ENCODE measurements around the gene CLDN2.

Gene CLDN2

GRCh38 chrX:106932492-106932923 is 12.3 kb downstream of the CLDN2 start:
- no peak for TF ChIP-seq CTCF (IDR thresholded peaks at IDR 0.05; ENCODE audit: insufficient read depth, low read depth, low read length, missing control alignments)
- no peak overlapping the region for H3K4me3 ChIP-seq (ENCODE audit: low read length)
- DNase-seq (ENCODE audit: low read depth), result no peak

GRCh38 chrX:106932960-106933537 is 12.8 kb downstream of the CLDN2 start:
- no peak for DNase-seq (ENCODE audit: low read depth)
- no peak overlapping the region for H3K4me3 ChIP-seq (ENCODE audit: low read length)
- no peak for TF ChIP-seq CTCF (IDR thresholded peaks at IDR 0.05; ENCODE audit: insufficient read depth, low read depth, low read length, missing control alignments)

GRCh38 chrX:106933538-106933961 is 13.3 kb downstream of the CLDN2 start:
- DNase-seq (ENCODE audit: low read depth), result no peak
- TF ChIP-seq CTCF (IDR thresholded peaks at IDR 0.05; ENCODE audit: insufficient read depth, low read depth, low read length, missing control alignments), result no peak
- no peak overlapping the region for H3K4me3 ChIP-seq (ENCODE audit: low read length)

- no peak for DNase-seq (ENCODE audit: low read depth)
- no peak for TF ChIP-seq CTCF (IDR thresholded peaks at IDR 0.05; ENCODE audit: insufficient read depth, low read depth, low read length, missing control alignments)
- H3K4me3 ChIP-seq (ENCODE audit: low read length), result no peak overlapping the region
These were observed 15.0 kb downstream of the CLDN2 start for GRCh38 chrX:106935175-106935574.

- no peak for TF ChIP-seq CTCF (IDR thresholded peaks at IDR 0.05; ENCODE audit: insufficient read depth, low read depth, low read length, missing control alignments)
- H3K4me3 ChIP-seq (ENCODE audit: low read length), result no peak overlapping the region
- no peak for DNase-seq (ENCODE audit: low read depth)
These were observed 16.0 kb downstream of the CLDN2 start for GRCh38 chrX:106936246-106936645.

- no peak overlapping the region for H3K4me3 ChIP-seq (ENCODE audit: low read length)
- no peak for TF ChIP-seq CTCF (IDR thresholded peaks at IDR 0.05; ENCODE audit: insufficient read depth, low read depth, low read length, missing control alignments)
- no peak for DNase-seq (ENCODE audit: low read depth)
These were observed 19.4 kb downstream of the CLDN2 start for GRCh38 chrX:106939566-106939965.

GRCh38 chrX:106940068-106940467 is 19.9 kb downstream of the CLDN2 start:
- no peak for DNase-seq (ENCODE audit: low read depth)
- H3K4me3 ChIP-seq (ENCODE audit: low read length), result no peak overlapping the region
- TF ChIP-seq CTCF (IDR thresholded peaks at IDR 0.05; ENCODE audit: insufficient read depth, low read depth, low read length, missing control alignments), result no peak

Data from epithelial cell of esophagus (primary cell).